ENCODE results near the gene ARHGAP12. TPM values are rescaled to one million over a fixed set of nuclear protein-coding genes. Genes with fewer than 3 reads are reported as not detected.

Gene ARHGAP12
- total and polyA plus RNA-seq, 2 donors (not counting 3 experiments of a cell fraction or from before 2014, with no cell fraction given): 5.8 to 19.3 TPM

GRCh38 chr10:31912898-31913850, 15.5 kb downstream of the ARHGAP12 start:
- Histone ChIP-seq H2AFZ (ENCODE audit: low read depth, low read length) (no peak overlapping the region), H4K20me1 (replicated peaks; ENCODE audit: control insufficient read depth, extremely low read depth, insufficient read depth, low read length) (peaks cover 2% of the 10 kb centered on the region), H3K4me3 (replicated peaks in 1 of 3; ENCODE audit: insufficient read depth in 1 of 3, low read depth in 1 of 3, low read length in 3 of 3) (no peak overlapping the region), H3K27me3 (ENCODE audit: control insufficient read depth in 2 of 2, insufficient read depth in 2 of 2, low read length in 2 of 2) (no peaks in the 10 kb centered on the region), H3K79me2 (ENCODE audit: control insufficient read depth, insufficient read depth, low read length) (peaks cover 15% of the 10 kb centered on the region), H3K9me3 (replicated peaks; ENCODE audit: control insufficient read depth, insufficient read depth, low read length) (no peaks in the 10 kb centered on the region), H3K27ac (ENCODE audit: insufficient read depth, low read depth, low read length) (no peak overlapping the region), H3K4me2 (ENCODE audit: insufficient read depth, low read length) (peak overlapping the region; percentile 35), H3K9ac (replicated peaks; ENCODE audit: extremely low read depth, insufficient read depth, low read length) (no peak overlapping the region), H3K36me3 (ENCODE audit: control insufficient read depth in 2 of 2, extremely low read depth in 1 of 2, insufficient read depth in 2 of 2, low read length in 2 of 2) (no peaks in the 10 kb centered on the region), H3K4me1 (ENCODE audit: control insufficient read depth, extremely low read depth, insufficient read depth, low read length) (peaks cover 7% of the 10 kb centered on the region), H3K9me1 (replicated peaks; ENCODE audit: control insufficient read depth, extremely low read depth, insufficient read depth, low read length) (no peaks in the 10 kb centered on the region)
- ChIA-PET POLR2A (interaction anchor here (0.7 to 1.7 kb wide), 2 partner anchors 16 to 1241 kb away, joined by 4 to 8 read pairs; no protein-coding TSS in a partner anchor), CTCF (interaction anchor here (0.6 to 1.5 kb wide), 2 partner anchors 51 to 165 kb away, joined by 3 to 10 read pairs; no protein-coding TSS in a partner anchor)
- dilution Hi-C loops (cut with MboI; ENCODE audit: extremely low pct_ligation_motif_present, low sequenced_read_pairs) (no loop called here), intact Hi-C loops (cut with micrococcal nuclease) (no loop called here)
- TF ChIP-seq GATA2 (IDR thresholded peaks at IDR 0.05; ENCODE audit: insufficient read depth, insufficient read length, low read depth, low read length) (no peak), JUN (IDR thresholded peaks at IDR 0.05; ENCODE audit: borderline replicate concordance, insufficient read depth, insufficient read length, low read depth) (no peak), EZH2 (IDR thresholded peaks at IDR 0.05; ENCODE audit: borderline replicate concordance, low read depth, low read length, severe bottlenecking) (no peak)
- peak; percentile 57 for DNase-seq (ENCODE audit: low read depth, low spot score)
- no TSS peak for BruUV-seq (replicated peaks)
- FAIRE-seq: peak; percentile 44

DNA sequence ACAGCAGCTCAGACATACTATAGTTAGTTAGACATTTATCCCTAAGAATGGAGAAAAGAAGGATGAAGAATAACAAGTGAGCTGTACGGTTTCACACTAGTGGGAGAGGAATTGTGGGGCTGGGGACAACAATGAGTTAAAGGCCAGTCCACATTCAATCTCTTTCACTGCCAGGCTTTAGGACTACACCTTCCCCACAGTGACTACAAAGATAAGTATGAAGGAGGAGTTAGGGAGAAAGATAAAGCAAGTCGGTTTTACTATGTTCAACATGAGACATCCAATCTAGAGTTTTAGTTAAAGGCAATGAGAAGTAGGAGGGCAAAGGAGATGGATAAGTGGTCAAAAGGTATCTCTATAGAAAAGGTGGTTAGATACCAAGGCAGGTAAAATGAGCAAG, 16.3 kb downstream of the ARHGAP12 start:
- Histone ChIP-seq H3K9ac (replicated peaks; ENCODE audit: extremely low read depth, insufficient read depth, low read length) (no peak overlapping the region), H3K27me3 (ENCODE audit: control insufficient read depth in 2 of 2, insufficient read depth in 2 of 2, low read length in 2 of 2) (no peaks in the 10 kb centered on the region), H3K4me2 (ENCODE audit: insufficient read depth, low read length) (peak overlapping the region; percentile 28), H3K4me3 (replicated peaks in 1 of 3; ENCODE audit: insufficient read depth in 1 of 3, low read depth in 1 of 3, low read length in 3 of 3) (no peak overlapping the region), H3K79me2 (ENCODE audit: control insufficient read depth, insufficient read depth, low read length) (peaks cover 8% of the 10 kb centered on the region), H3K4me1 (ENCODE audit: control insufficient read depth, extremely low read depth, insufficient read depth, low read length) (peaks cover 7% of the 10 kb centered on the region), H3K9me1 (replicated peaks; ENCODE audit: control insufficient read depth, extremely low read depth, insufficient read depth, low read length) (no peaks in the 10 kb centered on the region), H2AFZ (ENCODE audit: low read depth, low read length) (no peak overlapping the region), H3K27ac (ENCODE audit: insufficient read depth, low read depth, low read length) (no peak overlapping the region), H3K9me3 (replicated peaks; ENCODE audit: control insufficient read depth, insufficient read depth, low read length) (no peaks in the 10 kb centered on the region), H3K36me3 (ENCODE audit: control insufficient read depth in 2 of 2, extremely low read depth in 1 of 2, insufficient read depth in 2 of 2, low read length in 2 of 2) (no peaks in the 10 kb centered on the region), H4K20me1 (replicated peaks; ENCODE audit: control insufficient read depth, extremely low read depth, insufficient read depth, low read length) (peaks cover 1% of the 10 kb centered on the region)
- BruUV-seq (replicated peaks): no TSS peak
- intact Hi-C loops (cut with micrococcal nuclease): no loop called here
- ChIA-PET CTCF (interaction anchor here (1.5 kb wide), 1 partner anchor 50 kb away, joined by 10 read pairs; no protein-coding TSS in a partner anchor), POLR2A (interaction anchor here (1.7 kb wide), 1 partner anchor 15 kb away, joined by 8 read pairs; no protein-coding TSS in a partner anchor)
- dilution Hi-C loops (cut with MboI; ENCODE audit: extremely low pct_ligation_motif_present, low sequenced_read_pairs): no loop called here
- FAIRE-seq (no peak), DNase-seq (ENCODE audit: low read depth, low spot score) (no peak)
- TF ChIP-seq EZH2 (IDR thresholded peaks at IDR 0.05; ENCODE audit: borderline replicate concordance, low read depth, low read length, severe bottlenecking) (no peak), MYC (IDR thresholded peaks at IDR 0.05; ENCODE audit: low read depth, low read length) (no peak), JUN (IDR thresholded peaks at IDR 0.05; ENCODE audit: borderline replicate concordance, insufficient read depth, insufficient read length, low read depth) (no peak), GATA2 (IDR thresholded peaks at IDR 0.05; ENCODE audit: insufficient read depth, insufficient read length, low read depth, low read length) (no peak), MAX (IDR thresholded peaks at IDR 0.05; ENCODE audit: insufficient read depth, insufficient read length) (no peak), FOS (IDR thresholded peaks at IDR 0.05; ENCODE audit: borderline replicate concordance, insufficient read depth, low read length) (no peak)

All from endothelial cell of umbilical vein (primary cell).